Chondrocyte (in vitro differentiated cells): ENCODE data around the gene CGB2. TPM values are rescaled to one million over a fixed set of nuclear protein-coding genes. Genes with fewer than 3 reads are reported as not detected.
A peak's percentile ranks its signal among the peaks of the same experiment; 100 is the strongest.

Experiments
- DNase-seq: peaks from one replicate; pipeline ENCODE4 v3.0.0; 2021; ENCODE audit warnings: mixed read lengths, low spot score
- H3K27ac Mint-ChIP-seq: one replicate; pipeline ENCODE4 v1.8.0; 2021; ENCODE audit warnings: mild to moderate bottlenecking, moderate library complexity, mixed read lengths; ENCODE audit not compliant: unreplicated experiment
- H3K27me3 Mint-ChIP-seq: 2 replicates; pipeline ENCODE4 v1.8.0; 2021; ENCODE audit warnings: low read depth, mixed read lengths
- H3K36me3 Mint-ChIP-seq: 2 replicates; pipeline ENCODE4 v1.8.0; 2021; ENCODE audit warnings: low read depth, mixed read lengths
- H3K4me1 Mint-ChIP-seq: 2 replicates; pipeline ENCODE4 v1.8.0; 2021; ENCODE audit warnings: low read depth, mild to moderate bottlenecking, mixed read lengths
- H3K4me3 Mint-ChIP-seq: one replicate; pipeline ENCODE4 v1.8.0; 2021; ENCODE audit warnings: mild to moderate bottlenecking, moderate library complexity, mixed read lengths; ENCODE audit not compliant: unreplicated experiment
- H3K9me3 Mint-ChIP-seq: 2 replicates; pipeline ENCODE4 v1.8.0; 2021; ENCODE audit warnings: low read depth, mixed read lengths
- CTCF ChIP-seq: fragments of 200-600 bp; sonication (generic); IDR thresholded peaks from 2 replicates; pipeline ENCODE4 v1.5.0; 2021; ENCODE audit warnings: antibody characterized with exemption, mild to moderate bottlenecking, moderate library complexity
- total RNA-seq: library from RNA; stranded (reverse); gene quantifications from 3 replicates; pipeline ENCODE4 v1.2.1, GENCODE V29; 2021

Gene CGB2
- total RNA-seq, 1 donor from 2014 or later = not detected

DNA sequence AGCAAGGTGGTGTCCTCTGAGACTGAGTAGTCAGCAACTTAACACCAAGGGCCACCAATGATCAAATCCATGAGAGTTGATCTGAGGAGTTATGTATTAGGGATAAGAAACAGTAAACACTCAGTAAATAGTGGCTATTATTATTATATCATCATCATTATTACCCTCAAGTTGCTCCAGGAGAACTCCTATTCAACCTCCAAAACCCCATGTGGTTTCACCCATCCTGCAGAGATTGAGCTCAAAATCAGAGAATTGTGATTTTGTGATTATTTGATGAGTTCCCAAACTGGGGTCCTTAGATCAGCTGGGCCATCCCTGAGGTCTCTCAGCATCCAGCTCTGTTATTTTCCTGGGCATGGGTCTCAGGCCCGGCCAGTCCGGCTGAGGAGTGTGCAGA is 29.3 kb downstream of the CGB2 start:
- H3K9me3 Mint-ChIP-seq = no peaks in the 10 kb centered on the region
- TF ChIP-seq CTCF = no peak
- H3K27me3 Mint-ChIP-seq = peaks cover 2% of the 10 kb centered on the region
- peaks cover 31% of the 10 kb centered on the region for H3K4me1 Mint-ChIP-seq
- no peak overlapping the region for H3K4me3 Mint-ChIP-seq
- no peaks in the 10 kb centered on the region for H3K36me3 Mint-ChIP-seq
- H3K27ac Mint-ChIP-seq = no peak overlapping the region
- DNase-seq = no peak

GRCh38 chr19:49061445-49061844 is 29.8 kb downstream of the CGB2 start:
- no peak overlapping the region for H3K4me3 Mint-ChIP-seq
- H3K27me3 Mint-ChIP-seq = peaks cover 2% of the 10 kb centered on the region
- no peaks in the 10 kb centered on the region for H3K36me3 Mint-ChIP-seq
- H3K9me3 Mint-ChIP-seq = no peaks in the 10 kb centered on the region
- peaks cover 27% of the 10 kb centered on the region for H3K4me1 Mint-ChIP-seq
- no peak for DNase-seq
- TF ChIP-seq CTCF = no peak
- no peak overlapping the region for H3K27ac Mint-ChIP-seq

DNA sequence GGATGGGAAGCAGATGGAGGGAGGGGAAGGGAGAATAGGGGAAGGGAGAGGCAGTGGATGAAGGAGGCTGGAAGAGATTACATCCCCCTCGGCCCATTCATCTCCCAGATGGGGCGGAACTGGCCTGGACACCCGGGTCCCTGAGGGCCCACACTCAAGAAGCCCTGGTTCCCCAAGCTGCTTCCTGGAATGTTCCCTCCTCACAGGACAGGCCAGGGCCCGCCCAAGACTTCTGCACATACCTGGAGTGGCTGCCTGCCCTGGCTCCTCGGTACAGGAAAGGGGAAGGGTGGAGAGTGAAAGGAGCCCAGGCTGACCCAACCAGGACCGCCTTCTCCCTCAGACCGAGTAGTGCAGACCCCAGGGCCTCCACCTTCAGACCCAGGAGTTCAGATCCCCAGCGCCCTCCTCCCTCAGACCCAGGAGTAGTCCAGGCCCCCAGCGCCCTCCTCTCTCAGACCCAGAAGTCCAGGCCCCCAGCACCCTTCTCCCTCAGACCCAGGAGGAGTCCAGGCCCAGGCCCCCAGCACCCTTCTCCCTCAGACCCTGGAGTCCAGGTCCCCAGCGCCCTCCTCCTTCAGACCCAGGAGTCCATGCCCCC is 32.4 kb downstream of the CGB2 start:
- no peak for DNase-seq
- Mint-ChIP-seq H3K36me3 (no peaks in the 10 kb centered on the region), H3K4me3 (peak overlapping the region; percentile 40), H3K27ac (no peak overlapping the region), H3K27me3 (peaks cover 2% of the 10 kb centered on the region), H3K4me1 (peaks cover 12% of the 10 kb centered on the region), H3K9me3 (no peaks in the 10 kb centered on the region)
- no peak for TF ChIP-seq CTCF

- no peaks in the 10 kb centered on the region for H3K36me3 Mint-ChIP-seq
- H3K4me3 Mint-ChIP-seq = peak within 1 kb of the TSS; percentile 40
- H3K9me3 Mint-ChIP-seq = peaks cover 6% of the 10 kb centered on the region
- H3K27me3 Mint-ChIP-seq = peaks cover 2% of the 10 kb centered on the region
- no peak for DNase-seq
- TF ChIP-seq CTCF = no peak
- H3K4me1 Mint-ChIP-seq = peaks cover 12% of the 10 kb centered on the region
- peak within 1 kb of the TSS; percentile 36 for H3K27ac Mint-ChIP-seq
Observed at GRCh38 chr19:49064768-49065611, 33.3 kb downstream of the CGB2 start, which contains the start of gene NTF4. NTF4 (minus strand) TSS chr19:49064818; CDS start chr19:49061997, 2,821 bp downstream.

DNA sequence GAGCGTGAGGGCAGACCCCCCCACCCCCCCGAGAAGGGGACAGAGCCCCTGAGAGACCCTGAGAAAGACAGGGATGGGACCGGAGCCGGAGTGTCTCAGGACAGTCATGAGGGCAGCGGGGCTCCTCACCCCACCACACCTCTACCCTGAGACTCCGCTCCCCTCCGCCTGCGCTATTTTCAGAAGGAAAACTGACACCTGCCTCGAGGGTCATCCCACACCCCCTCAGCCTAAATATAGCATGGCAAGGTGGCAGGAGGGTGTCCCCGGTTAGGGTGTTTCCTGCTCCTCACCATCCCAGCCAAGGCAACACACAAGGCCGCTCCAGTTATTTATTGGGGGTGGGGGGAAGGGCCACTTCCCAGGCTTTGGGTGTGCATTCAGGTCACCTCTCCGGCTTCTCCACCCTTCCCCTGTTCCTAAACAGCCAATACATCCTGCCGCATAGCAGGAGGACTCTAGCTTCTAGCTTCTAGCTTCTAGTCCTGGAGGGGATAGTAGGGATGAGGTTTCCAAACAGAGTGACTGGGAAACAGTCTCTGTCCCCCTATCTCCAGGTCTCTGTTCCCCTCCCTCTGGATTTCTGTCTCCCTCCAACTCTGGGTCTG is 34.3 kb downstream of the CGB2 start:
- no peak for TF ChIP-seq CTCF
- Mint-ChIP-seq H3K36me3 (peaks cover 3% of the 10 kb centered on the region), H3K9me3 (peaks cover 6% of the 10 kb centered on the region), H3K4me1 (peaks cover 12% of the 10 kb centered on the region), H3K27ac (no peak overlapping the region), H3K4me3 (no peak overlapping the region), H3K27me3 (peaks cover 7% of the 10 kb centered on the region)
- DNase-seq = no peak
